Epithelial cell of esophagus (primary cell): Measurements from ENCODE around the gene RPL37.
"Not testable (repeated sequence)": the region's sequence is repeated elsewhere in the genome, so short reads cannot be mapped to it uniquely, and the experiment has no call there.

Experiments used
- DNase-seq: peaks from one replicate; pipeline ENCODE4 v3.0.0; 2010; ENCODE audit warnings: low read depth
- H3K4me3 ChIP-seq: 2 replicates; pipeline ENCODE4 v1.5.1; 2011; ENCODE audit warnings: mild to moderate bottlenecking, low read length, control low read depth
- TF ChIP-seq, protein P1 (sequence below): IDR thresholded peaks from 2 replicates; pipeline ENCODE4 v1.5.1; 2011; ENCODE audit warnings: low read depth, mild to moderate bottlenecking, low read length, control low read depth, inconsistent platforms; ENCODE audit not compliant: insufficient read depth; ENCODE audit errors: missing control alignments

The RPL37 gene

DNA sequence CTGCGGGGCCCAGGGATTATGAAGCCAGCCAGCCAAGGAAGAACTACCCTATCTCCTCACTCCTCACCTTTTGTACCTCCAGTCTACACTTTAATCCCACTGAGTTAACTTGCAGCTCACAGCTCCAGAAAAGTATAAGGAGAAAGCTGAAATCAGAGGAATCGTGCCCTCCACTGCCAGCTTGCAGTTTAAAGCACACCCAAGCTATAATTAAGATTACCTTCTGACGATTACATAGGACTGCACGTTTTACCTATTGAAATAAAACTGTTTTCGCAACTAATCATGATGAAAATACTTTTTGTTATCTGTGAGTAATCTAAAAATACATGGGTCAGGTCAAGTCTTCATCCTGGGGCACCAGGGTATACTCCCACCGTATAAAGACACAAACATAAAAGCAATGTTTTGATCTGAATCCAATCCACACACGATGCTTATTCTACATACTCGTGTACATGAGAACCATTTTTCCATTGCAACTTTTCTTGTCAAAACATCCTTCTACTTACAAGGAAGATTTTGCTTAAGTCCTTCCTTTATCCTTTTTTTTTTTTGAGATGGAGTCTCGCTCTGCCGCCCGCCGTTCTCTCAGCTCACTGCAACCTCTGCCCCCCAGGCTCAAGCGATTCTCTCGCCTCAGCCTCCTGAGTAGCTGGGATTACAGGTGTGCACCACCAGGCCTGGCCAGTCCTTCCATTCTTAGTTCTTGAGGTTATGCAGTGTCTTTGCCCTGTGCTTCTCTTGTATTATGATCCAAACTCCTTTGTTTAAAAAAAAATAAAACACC is 7.6 kb downstream of the RPL37 start:
- no peak for DNase-seq
- TF ChIP-seq, protein P1, sequence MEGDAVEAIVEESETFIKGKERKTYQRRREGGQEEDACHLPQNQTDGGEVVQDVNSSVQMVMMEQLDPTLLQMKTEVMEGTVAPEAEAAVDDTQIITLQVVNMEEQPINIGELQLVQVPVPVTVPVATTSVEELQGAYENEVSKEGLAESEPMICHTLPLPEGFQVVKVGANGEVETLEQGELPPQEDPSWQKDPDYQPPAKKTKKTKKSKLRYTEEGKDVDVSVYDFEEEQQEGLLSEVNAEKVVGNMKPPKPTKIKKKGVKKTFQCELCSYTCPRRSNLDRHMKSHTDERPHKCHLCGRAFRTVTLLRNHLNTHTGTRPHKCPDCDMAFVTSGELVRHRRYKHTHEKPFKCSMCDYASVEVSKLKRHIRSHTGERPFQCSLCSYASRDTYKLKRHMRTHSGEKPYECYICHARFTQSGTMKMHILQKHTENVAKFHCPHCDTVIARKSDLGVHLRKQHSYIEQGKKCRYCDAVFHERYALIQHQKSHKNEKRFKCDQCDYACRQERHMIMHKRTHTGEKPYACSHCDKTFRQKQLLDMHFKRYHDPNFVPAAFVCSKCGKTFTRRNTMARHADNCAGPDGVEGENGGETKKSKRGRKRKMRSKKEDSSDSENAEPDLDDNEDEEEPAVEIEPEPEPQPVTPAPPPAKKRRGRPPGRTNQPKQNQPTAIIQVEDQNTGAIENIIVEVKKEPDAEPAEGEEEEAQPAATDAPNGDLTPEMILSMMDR, result no peak
- H3K4me3 ChIP-seq, result no peak overlapping the region

GRCh38 chr5:40826489-40827187 is 8.4 kb downstream of the RPL37 start:
- DNase-seq, result no peak
- H3K4me3 ChIP-seq, result no peak overlapping the region
- TF ChIP-seq, protein P1, result no peak

- not testable (repeated sequence) for DNase-seq
These were observed 9.5 kb downstream of the RPL37 start for GRCh38 chr5:40825461-40826043.

DNA sequence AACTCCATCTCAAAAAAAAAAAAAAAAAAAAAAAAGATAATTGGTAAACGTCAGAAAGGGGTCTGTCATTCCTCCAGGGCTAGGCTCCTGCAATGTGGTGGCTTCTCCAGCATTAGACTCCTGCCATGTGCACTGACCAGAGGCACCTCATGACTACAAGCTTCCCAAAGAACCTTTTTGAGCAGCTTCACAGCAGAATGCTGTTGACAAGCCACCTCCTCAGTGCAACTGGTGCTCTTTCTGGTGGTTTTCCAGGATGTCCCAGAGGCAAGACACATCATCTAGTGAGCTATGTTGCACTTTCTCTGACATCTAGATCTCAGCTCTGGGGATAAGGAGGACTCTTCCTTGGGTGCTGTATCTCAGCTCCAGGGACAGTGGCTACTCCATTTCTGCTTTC is 11.6 kb downstream of the RPL37 start:
- DNase-seq, result no peak
- TF ChIP-seq, protein P1, result no peak

More at GRCh38 chr5:40825461-40826043, 9.5 kb downstream of the RPL37 start:
- H3K4me3 ChIP-seq, result not testable (repeated sequence)

GRCh38 chr5:40813698-40814281 is 21.2 kb downstream of the RPL37 start:
- TF ChIP-seq, protein P1, result no peak
- DNase-seq, result no peak
- H3K4me3 ChIP-seq, result no peak overlapping the region

More for the DNA sequence above, 11.6 kb downstream of the RPL37 start:
- no peak overlapping the region for H3K4me3 ChIP-seq

DNA sequence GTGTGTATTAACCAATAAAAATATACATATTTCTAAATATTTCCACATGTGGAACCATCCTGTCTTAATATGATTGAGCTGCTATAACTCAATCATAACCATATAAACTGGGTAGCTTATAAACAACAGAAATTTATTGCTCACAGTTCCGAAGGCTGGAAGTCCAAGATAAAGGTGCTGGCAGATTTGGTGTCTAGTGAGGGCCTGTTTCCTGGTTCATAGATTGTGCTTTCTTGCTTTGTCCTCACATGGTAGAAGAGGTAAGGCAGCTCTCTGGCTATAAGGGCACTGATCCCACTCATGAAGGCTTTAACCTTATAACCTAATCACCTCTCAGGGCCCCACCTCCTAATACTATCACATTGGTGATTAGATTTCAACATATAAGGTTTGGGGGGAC is 22.9 kb downstream of the RPL37 start:
- H3K4me3 ChIP-seq, result no peak overlapping the region
- TF ChIP-seq, protein P1, result no peak
- DNase-seq, result no peak
